ENCODE data around the gene CENPM.

DNA sequence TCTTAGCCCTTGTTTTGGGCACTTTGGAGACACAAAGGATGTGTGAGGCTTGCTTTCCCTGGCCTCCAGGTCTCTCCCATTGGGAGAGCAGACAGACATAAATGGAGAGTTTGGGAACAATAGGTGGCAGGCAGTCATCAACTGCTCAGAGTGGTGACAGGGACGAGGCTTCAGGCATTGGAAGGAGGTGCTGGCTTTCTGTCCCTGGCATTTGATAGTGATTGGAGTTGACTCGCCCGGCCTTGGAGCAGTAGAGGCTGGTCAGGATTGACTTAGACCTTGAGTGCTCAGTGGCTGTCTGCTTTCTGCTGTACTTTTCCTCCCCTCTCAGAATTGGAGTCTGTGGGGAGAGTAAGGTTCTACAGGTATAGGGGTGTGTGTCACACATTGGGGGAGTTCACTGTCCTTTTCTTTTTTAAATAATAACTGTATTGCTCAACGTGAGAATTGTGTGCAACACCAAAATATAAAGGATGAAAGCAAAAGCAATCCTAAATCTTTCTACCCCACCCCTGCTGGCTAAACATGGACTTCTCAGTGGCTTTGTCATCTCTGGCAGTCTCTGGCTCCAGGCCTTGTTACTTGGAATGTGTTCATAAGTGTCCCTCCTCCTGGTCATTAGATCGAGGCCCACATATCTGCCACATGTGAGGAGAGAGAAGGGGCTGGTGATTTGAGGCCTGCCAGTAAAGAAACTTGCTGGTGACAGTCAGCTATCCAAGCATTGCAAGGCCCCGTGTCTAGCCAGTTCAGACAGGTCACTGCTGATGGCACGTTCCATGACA lies 53.2 kb downstream of the CENPM start:
- TF ChIP-seq CTCF (IDR thresholded peaks at IDR 0.05; ENCODE audit: low read length) (no peak), EZH2 (IDR thresholded peaks at IDR 0.05; ENCODE audit: borderline replicate concordance, low read length) (no peak)
